GM19372 (cell line): ENCODE measurements around the gene CETP.
A peak's percentile ranks its signal among the peaks of the same experiment; 100 is the strongest.
"Not testable (repeated sequence)": the region's sequence is repeated elsewhere in the genome, so short reads cannot be mapped to it uniquely, and the experiment has no call there.

ENCODE experiments used
- ATAC-seq: cut with Tn5 transposase; IDR thresholded peaks from one replicate; pipeline ENCODE4 v1.9.1; 2021; ENCODE audit warnings: mild to moderate bottlenecking, low read depth, moderate library complexity; ENCODE audit not compliant: unreplicated experiment

The CETP gene

DNA sequence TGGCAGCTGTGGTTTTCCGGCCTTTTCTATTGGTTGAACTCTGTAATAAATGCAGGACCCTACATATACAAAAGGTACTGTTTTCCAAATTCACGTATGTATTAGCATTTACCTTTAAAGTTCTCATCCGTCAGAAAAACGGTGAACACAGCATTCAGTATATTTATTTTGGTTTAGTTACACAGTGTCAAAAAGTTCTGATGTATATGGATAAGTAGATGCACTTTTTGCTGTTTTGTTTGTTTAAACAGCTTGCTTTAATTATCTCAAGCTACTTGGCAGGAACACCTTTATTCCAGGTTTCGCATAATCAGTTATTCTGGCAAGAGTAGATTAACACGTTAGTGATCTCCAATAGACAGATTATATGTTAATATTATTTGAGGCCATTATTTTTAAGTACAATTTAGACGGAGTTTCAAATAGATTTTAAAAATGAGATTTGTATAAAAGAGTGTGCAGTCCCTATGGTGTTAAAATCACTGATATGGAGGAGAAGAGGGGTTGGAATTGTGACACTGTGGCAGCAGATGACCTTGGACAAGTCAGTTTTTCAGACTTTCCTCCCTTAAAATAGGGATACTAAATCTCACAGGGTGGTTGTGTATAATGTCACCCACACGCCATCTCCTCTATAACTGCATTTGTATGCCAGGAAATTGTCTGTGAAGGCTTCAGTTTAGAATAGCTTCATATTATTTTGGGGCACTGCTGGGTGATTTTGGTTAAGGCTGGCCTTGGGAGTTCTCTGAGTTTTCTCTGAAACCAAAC, 27.7 kb upstream of the CETP start:
- no peak for ATAC-seq

DNA sequence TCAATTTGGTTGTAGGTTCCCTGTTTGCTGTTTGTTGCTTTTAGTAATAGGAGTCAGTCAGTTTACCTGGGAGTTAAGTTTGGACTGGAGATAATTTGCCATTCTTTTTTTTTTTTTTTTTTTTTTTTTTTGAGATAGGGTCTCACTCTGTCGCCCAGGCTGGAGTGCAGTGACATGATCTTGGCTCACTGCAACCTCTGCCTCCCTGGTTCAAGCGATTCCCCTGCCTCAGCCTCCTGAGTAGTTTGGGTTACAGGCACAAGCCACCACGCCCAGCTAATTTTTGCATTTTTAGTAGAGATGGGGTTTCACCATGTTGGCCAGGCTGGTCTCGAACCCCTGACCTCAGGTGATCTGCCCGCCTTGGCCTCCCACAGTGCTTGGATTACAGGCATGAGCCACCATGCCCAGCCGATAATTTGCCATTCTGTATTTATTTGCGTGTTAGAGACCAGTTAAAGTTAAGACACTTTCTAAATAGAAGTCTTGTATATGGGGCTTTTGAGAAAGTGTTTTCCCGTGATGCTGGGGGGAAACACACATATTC, 27.1 kb upstream of the CETP start:
- ATAC-seq = not testable (repeated sequence)

DNA sequence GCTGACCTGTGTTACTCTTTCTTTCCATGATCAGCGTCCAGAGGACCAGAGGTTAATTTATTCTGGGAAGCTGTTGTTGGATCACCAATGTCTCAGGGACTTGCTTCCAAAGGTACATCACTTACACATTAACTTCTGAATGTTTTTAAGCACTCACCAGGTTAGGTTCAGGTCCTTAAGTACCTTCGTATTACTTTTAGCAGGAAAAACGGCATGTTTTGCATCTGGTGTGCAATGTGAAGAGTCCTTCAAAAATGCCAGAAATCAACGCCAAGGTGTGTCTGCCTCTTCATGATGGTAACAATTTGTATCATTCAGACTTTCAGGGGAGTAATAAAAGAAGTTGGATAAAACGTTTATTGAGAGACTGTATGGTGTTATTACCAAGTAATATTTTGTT, 26.5 kb upstream of the CETP start:
- no peak for ATAC-seq

DNA sequence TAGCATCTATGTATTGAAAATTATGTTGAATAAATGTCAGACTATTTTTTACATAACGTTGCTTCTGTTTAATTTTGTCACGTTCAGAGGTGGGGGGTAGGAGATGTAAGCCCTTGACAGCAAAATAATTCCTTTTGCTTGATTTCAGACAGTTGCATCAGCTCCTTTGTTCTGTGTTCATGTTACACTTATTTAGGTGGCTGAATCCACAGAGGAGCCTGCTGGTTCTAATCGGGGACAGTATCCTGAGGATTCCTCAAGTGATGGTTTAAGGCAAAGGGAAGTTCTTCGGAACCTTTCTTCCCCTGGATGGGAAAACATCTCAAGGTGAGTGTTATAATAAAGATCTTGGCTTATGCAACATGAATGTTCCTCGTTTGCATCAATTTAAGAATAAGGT, 25.3 kb upstream of the CETP start:
- ATAC-seq = no peak

GRCh38 chr16:56936950-56937349, 24.8 kb upstream of the CETP start:
- ATAC-seq = no peak

GRCh38 chr16:56938664-56939513, 22.9 kb upstream of the CETP start:
- no peak for ATAC-seq

DNA sequence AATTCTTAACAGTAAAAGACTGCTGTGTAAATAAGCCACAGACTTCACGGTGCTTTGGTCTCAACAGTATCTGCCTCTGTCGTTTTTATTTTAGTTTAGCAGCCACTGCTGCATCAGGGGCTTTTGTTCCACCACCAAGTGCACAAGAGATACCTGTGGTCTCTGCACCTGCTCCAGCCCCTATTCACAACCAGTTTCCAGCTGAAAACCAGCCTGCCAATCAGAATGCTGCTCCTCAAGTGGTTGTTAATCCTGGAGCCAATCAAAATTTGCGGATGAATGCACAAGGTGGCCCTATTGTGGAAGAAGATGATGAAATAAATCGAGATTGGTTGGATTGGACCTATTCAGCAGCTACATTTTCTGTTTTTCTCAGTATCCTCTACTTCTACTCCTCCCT, 21.9 kb upstream of the CETP start:
- ATAC-seq = no peak

DNA sequence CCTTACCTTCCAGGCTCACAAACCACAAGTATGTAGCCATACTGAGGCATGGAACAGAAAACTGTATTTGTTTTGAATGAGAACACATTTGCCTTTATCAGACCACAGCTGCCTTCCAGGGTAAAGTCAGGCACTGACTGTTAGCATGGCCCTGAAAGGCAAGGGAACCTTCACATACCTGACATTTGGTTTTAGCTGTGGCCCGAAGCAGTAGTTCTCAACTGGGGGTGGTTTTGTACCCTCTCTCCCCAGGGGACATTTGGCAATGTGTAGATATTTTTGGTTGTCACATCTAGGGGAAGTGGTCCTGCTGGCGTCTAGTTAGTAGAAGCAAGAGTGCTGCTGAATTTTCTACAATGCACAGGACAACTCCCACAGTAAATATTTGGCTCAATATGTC, 20.7 kb upstream of the CETP start:
- ATAC-seq = no peak

DNA sequence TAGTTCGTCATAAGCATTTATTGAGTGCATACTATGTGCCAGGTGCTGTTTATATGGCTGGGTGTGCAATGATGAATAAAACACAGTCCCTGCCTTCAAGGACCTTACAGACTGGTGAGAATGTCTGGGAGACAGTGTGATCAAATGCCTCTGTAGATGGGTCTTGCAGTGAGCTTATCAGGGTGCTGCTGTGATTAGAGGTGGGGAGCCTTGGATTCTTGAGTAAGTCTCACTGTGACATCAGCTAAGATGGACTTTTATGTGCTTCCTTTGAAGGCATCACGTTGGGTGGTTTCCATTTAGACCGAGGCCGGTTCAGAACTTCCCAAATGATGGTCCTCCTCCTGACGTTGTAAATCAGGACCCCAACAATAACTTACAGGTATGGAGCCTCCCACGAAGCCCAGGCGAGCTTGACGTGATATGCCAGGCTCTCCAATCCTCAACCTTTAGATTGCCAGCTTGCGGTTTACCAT, 19.9 kb upstream of the CETP start:
- no peak for ATAC-seq

GRCh38 chr16:56943761-56944375, 17.9 kb upstream of the CETP start:
- no peak for ATAC-seq

DNA sequence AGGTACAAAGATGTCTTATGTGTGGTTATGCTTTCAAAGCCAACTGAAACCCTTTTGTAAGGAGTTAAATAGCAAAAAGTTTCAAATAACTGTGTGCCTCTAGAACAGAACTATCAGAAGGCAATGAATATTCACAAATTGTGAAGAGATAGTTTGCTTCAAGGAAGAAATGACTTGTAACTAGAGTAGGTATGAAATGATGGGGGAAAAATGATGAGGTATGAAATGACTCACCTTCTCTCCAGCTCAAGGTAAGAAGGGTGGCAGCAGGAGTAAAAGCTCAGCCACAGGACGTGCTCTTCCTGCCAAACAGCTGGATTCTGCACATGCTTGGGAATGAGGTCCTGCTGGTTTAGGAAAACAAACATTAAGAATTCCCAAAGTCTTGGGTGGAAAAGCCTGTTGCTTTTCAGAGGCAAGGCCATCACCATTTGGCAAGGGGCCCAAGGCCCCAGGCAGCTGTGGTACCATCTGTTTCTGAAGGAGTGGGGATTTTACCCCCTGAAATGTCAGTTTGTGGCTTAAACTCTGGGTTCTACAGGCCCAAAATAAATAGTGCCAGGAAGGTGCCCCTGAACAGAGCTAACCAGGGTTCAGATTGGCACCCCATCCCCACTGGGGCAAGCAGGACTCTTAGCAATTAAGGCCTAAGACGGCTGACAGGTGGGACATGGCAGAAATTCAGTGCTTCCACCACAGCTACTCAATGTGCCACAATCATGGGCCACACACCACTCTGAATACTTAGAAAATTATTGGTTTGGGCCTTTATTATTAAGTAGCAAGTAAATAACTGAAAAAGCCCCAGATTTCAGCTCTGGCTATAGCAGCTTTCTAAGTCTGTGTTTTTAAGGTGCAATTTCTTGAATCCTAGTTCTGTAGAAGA, 16.6 kb upstream of the CETP start:
- ATAC-seq = no peak

GRCh38 chr16:56945847-56946527, 15.8 kb upstream of the CETP start:
- ATAC-seq = no peak

DNA sequence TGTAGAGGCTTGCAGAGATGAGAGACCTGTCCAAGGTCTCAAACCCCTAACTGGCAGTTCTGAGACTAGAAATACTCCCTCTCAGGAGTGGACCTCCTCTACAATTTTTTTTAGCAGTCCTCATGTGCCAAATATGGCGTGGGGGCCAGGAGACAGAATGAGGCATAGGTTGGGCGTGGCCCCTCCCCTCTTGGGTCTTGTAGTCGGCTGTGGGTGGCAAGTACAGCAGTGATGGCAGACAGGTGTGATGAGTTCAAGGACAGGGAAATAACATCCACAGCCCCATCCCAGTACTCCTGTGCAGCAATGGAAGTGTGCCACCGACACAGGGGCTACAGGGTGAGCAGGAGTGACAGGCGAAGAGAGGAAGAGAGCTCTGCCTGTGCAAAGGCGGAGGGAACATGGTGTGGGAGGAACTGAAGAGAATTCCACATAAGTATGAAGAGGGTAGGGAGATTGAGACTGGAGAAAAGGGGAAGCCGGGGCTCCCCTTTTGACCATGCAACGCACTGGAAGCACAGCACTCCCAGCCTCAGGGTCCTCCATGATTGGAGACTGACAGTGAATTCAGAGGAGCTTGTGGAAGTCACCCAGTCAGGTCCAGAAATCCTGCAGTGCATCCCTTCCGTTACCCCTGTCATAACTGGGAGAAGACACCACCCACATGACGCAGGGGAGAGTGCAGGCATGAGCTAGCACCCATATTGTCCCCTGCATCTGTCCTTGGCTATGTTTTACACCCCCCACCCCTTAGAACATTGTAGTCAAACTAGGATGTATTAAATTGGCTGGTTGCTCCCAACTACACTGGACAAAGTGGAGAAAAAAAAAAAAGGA, 14.8 kb upstream of the CETP start:
- ATAC-seq = no peak

- no peak for ATAC-seq
These were observed 14.2 kb upstream of the CETP start for GRCh38 chr16:56947604-56947995.

GRCh38 chr16:56948234-56948633, 13.5 kb upstream of the CETP start:
- ATAC-seq = no peak

- no peak for ATAC-seq
These were observed 11.7 kb upstream of the CETP start for GRCh38 chr16:56950051-56950450.

DNA sequence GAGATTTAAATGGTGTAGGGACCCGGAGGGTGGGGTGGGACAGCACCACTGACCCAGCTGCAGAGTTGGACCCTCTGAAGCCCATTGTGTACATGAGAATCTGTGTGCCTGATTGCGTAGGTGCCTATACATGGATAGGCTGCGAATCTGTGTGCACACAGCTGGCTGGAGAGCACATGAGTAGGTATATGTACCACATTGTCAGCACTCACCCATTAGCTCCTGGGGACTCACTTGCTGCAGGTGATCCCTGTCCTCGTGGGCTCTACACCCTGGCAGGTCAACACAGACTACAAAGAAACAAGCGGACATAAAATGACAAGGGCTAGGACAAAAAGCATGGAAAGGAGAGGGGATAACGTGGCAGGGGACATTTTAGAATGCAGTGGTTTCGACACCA, 11.3 kb upstream of the CETP start:
- no peak for ATAC-seq

DNA sequence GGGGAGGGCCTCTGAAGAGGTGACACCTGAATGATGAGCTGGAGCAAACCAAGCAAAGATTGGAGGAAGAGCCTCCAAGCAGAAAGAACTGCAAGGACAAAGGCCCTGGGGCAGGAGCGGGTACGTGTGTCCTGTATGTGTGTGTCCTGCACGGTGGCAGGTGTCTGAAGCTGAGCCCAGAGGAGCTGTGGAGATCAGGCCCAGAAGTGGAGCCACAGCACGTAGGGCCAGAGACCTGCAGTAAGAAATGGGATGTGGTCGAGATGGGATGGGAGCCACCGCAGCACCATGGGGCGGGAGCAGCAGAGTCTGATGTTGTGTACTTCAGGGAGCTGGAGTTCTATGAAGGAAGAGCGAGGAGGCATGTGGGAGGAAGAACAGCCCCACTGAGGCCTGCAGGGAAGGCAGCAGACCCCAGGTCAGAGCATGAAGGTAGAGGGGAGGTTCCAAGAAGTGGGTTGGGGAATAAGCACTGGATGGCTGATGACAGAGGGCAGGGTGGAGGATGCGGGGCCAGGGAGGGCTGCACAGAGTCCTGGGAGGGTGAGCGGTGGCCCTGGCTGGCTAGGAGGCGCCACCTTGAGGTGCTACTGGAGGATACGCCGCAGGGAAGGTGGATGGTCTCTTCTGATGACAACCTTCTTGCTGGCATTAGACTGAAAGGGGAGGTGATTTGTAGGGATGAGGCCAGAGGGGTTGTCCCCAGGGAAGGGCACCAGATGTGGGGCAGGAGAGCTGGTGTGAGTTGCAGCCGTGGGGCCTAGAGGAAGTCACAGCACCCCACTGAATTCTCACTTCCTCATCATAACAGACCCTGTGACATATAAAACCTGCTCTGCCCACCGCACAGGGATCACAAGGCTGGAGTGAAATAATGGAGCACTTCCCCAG, 10.6 kb upstream of the CETP start:
- peak; percentile 61 for ATAC-seq
